ENCODE data around the gene SECISBP2. TPM values are rescaled to one million over a fixed set of nuclear protein-coding genes. Genes with fewer than 3 reads are reported as not detected.

SECISBP2 gene
- total and polyA plus RNA-seq, 4 donors = 26.6 to 112 (median 43.0) TPM

DNA sequence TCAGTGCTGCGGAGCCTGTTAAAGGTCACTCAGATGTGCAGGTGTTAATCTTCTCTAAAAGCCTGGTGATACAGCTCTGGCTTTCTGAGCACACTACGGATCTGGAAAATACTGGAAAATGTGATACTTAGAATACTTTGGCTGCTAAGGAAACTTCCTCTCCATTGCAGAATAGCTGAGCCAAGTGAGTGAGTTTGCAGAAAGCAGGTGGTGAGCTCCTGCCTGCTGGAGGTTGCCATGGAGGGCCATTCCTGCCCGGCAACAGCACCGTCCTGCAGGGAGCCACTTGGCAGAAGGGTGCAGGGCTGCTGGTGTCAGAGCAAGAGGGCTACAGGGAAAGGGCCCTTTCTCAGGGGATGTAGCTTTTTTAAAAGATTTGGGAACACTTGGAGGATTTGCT lies 40.7 kb downstream of the SECISBP2 start:
- TF ChIP-seq, protein P1, sequence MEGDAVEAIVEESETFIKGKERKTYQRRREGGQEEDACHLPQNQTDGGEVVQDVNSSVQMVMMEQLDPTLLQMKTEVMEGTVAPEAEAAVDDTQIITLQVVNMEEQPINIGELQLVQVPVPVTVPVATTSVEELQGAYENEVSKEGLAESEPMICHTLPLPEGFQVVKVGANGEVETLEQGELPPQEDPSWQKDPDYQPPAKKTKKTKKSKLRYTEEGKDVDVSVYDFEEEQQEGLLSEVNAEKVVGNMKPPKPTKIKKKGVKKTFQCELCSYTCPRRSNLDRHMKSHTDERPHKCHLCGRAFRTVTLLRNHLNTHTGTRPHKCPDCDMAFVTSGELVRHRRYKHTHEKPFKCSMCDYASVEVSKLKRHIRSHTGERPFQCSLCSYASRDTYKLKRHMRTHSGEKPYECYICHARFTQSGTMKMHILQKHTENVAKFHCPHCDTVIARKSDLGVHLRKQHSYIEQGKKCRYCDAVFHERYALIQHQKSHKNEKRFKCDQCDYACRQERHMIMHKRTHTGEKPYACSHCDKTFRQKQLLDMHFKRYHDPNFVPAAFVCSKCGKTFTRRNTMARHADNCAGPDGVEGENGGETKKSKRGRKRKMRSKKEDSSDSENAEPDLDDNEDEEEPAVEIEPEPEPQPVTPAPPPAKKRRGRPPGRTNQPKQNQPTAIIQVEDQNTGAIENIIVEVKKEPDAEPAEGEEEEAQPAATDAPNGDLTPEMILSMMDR (IDR thresholded peaks at IDR 0.05; ENCODE audit: control extremely low read depth, extremely low read depth) = no peak
- no peak overlapping the region for H3K4me3 ChIP-seq
- ATAC-seq (ENCODE audit: insufficient read depth, low FRiP score) (no peak), DNase-seq (peak in 2 of 3 donors; percentile 39 to 50)
- no peak overlapping the region for H3K9ac ChIP-seq (ENCODE audit: insufficient read depth in 1 of 2, low read length in 2 of 2)
- no peaks in the 10 kb centered on the region for H3K9me3 ChIP-seq (ENCODE audit: control insufficient read depth in 4 of 4, insufficient read depth in 3 of 4, low read length in 3 of 4)
- 54 to 66% methylated on average over 4 of the region's 4 CpGs for WGBS, 2 donors
- no peak overlapping the region for H3K27ac ChIP-seq (ENCODE audit: low read depth in 1 of 2, low read length in 1 of 2)
- peaks cover 27 to 72% (median 51%) of the 10 kb centered on the region in 4 donors for H3K36me3 ChIP-seq (ENCODE audit: control insufficient read depth in 4 of 4, insufficient read depth in 4 of 4, low read length in 4 of 4)
- H3K4me1 ChIP-seq (ENCODE audit: control insufficient read depth in 5 of 5, insufficient read depth in 5 of 5, low read length in 5 of 5) = peaks cover 0 to 5% (median 0%) of the 10 kb centered on the region in 5 donors
- H3K27me3 ChIP-seq (ENCODE audit: control insufficient read depth in 3 of 3, insufficient read depth in 3 of 3, low read length in 2 of 3) = no peaks in the 10 kb centered on the region

DNA sequence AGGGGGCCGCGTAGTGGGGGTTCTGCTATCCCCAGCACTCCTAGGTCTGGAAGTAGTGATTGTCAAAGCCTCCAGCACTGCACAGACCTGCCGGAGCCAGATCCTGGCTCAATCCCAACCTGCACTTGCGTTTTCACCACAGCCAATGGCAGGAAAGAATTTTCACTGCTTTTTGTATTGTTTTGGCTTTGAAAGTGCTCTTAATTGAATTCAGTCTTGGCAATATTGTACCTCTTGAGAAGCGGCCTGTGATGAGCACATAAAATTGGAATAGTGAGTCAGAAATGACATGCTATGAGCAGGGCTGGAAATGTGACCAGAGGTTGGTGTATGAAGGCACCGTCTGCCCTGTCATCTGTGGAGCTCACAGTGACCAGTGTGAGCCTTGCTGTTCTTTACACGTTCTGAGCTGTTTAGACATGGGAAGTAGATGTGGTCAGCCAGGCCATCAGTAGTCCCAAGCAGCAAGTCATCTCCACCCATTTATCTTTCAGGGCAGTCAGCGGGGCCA lies 41.5 kb downstream of the SECISBP2 start:
- Histone ChIP-seq H3K36me3 (ENCODE audit: control insufficient read depth in 4 of 4, insufficient read depth in 4 of 4, low read length in 4 of 4) (peaks cover 20 to 65% (median 47%) of the 10 kb centered on the region in 4 donors), H3K27ac (ENCODE audit: low read depth in 1 of 2, low read length in 1 of 2) (peak overlapping the region in 1 of 2 donors; percentile 46), H3K4me1 (ENCODE audit: control insufficient read depth in 5 of 5, insufficient read depth in 5 of 5, low read length in 5 of 5) (peaks cover 0 to 5% (median 0%) of the 10 kb centered on the region in 5 donors), H3K4me3 (no peak overlapping the region), H3K9ac (ENCODE audit: insufficient read depth in 1 of 2, low read length in 2 of 2) (no peak overlapping the region), H3K9me3 (ENCODE audit: control insufficient read depth in 4 of 4, insufficient read depth in 3 of 4, low read length in 3 of 4) (no peaks in the 10 kb centered on the region), H3K27me3 (ENCODE audit: control insufficient read depth in 3 of 3, insufficient read depth in 3 of 3, low read length in 2 of 3) (no peaks in the 10 kb centered on the region)
- ATAC-seq (ENCODE audit: insufficient read depth, low FRiP score) (no peak), DNase-seq (no peak)
- 61 to 70% methylated on average over 8 of the region's 8 CpGs for WGBS, 2 donors
- TF ChIP-seq, protein P1 (IDR thresholded peaks at IDR 0.05; ENCODE audit: control extremely low read depth, extremely low read depth) = no peak

- Histone ChIP-seq H3K27me3 (ENCODE audit: control insufficient read depth in 3 of 3, insufficient read depth in 3 of 3, low read length in 2 of 3) (no peaks in the 10 kb centered on the region), H3K4me3 (no peak overlapping the region), H3K27ac (ENCODE audit: low read depth in 1 of 2, low read length in 1 of 2) (no peak overlapping the region), H3K4me1 (ENCODE audit: control insufficient read depth in 5 of 5, insufficient read depth in 5 of 5, low read length in 5 of 5) (peaks cover 0 to 5% (median 0%) of the 10 kb centered on the region in 5 donors), H3K9me3 (ENCODE audit: control insufficient read depth in 4 of 4, insufficient read depth in 3 of 4, low read length in 3 of 4) (no peaks in the 10 kb centered on the region), H3K36me3 (ENCODE audit: control insufficient read depth in 4 of 4, insufficient read depth in 4 of 4, low read length in 4 of 4) (peaks cover 14 to 60% (median 45%) of the 10 kb centered on the region in 4 donors), H3K9ac (ENCODE audit: insufficient read depth in 1 of 2, low read length in 2 of 2) (no peak overlapping the region)
- ATAC-seq (ENCODE audit: insufficient read depth, low FRiP score) = no peak
- WGBS, 2 donors = 68 to 82% methylated on average over 3 of the region's 3 CpGs
- peak in 1 of 3 donors; percentile 39 for DNase-seq
- TF ChIP-seq, protein P1 (IDR thresholded peaks at IDR 0.05; ENCODE audit: control extremely low read depth, extremely low read depth) = no peak
Measured at GRCh38 chr9:89360465-89360864, 42.2 kb downstream of the SECISBP2 start.

DNA sequence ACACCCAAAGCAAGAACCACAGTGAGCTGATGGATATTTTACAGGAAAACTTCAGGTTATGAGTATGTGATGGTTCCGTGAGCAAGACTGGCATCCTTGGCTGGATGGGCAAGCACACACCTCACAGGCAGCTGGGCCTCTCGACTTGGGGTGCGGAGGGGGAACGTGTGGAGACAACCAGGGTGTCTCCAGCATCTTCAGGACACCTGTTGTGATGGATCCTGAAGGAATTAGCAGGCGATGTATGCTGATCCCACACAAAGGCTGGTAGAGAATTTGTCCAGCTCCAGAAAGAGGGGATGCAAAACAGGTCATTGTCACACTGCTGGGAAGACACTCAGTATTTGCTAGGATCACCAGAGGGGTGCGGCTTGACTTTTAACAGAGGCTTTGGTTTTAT lies 42.7 kb downstream of the SECISBP2 start:
- Histone ChIP-seq H3K4me1 (ENCODE audit: control insufficient read depth in 5 of 5, insufficient read depth in 5 of 5, low read length in 5 of 5) (peaks cover 0 to 5% (median 0%) of the 10 kb centered on the region in 5 donors), H3K27me3 (ENCODE audit: control insufficient read depth in 3 of 3, insufficient read depth in 3 of 3, low read length in 2 of 3) (no peaks in the 10 kb centered on the region), H3K9me3 (ENCODE audit: control insufficient read depth in 4 of 4, insufficient read depth in 3 of 4, low read length in 3 of 4) (no peaks in the 10 kb centered on the region), H3K4me3 (no peak overlapping the region), H3K36me3 (ENCODE audit: control insufficient read depth in 4 of 4, insufficient read depth in 4 of 4, low read length in 4 of 4) (peaks cover 14 to 58% (median 43%) of the 10 kb centered on the region in 4 donors), H3K9ac (ENCODE audit: insufficient read depth in 1 of 2, low read length in 2 of 2) (no peak overlapping the region), H3K27ac (ENCODE audit: low read depth in 1 of 2, low read length in 1 of 2) (no peak overlapping the region)
- DNase-seq (no peak), ATAC-seq (ENCODE audit: insufficient read depth, low FRiP score) (no peak)
- TF ChIP-seq, protein P1 (IDR thresholded peaks at IDR 0.05; ENCODE audit: control extremely low read depth, extremely low read depth) = no peak
- 90 to 95% methylated on average over 6 of the region's 6 CpGs for WGBS, 2 donors

All from lung (tissue), 12 donors.